GM21390 (cell line): Measurements from ENCODE around the gene EXO5.
"Not testable (repeated sequence)": the region's sequence is repeated elsewhere in the genome, so short reads cannot be mapped to it uniquely, and the experiment has no call there.

Experiments used
- ATAC-seq: cut with Tn5 transposase; IDR thresholded peaks from one replicate; pipeline ENCODE4 v1.9.1; 2021; ENCODE audit not compliant: unreplicated experiment

EXO5 gene

GRCh38 chr1:40546957-40547356, 38.4 kb downstream of the EXO5 start:
- no peak for ATAC-seq

GRCh38 chr1:40553017-40553416, 44.5 kb downstream of the EXO5 start:
- no peak for ATAC-seq

- ATAC-seq: not testable (repeated sequence)
These were observed 46.2 kb downstream of the EXO5 start for GRCh38 chr1:40554807-40555206.

- no peak for ATAC-seq
These were observed 47.6 kb downstream of the EXO5 start for GRCh38 chr1:40556121-40556520.

GRCh38 chr1:40558241-40558640, 49.7 kb downstream of the EXO5 start:
- ATAC-seq: not testable (repeated sequence)

- ATAC-seq: no peak
These were observed 53.6 kb downstream of the EXO5 start for GRCh38 chr1:40562185-40562584.

- ATAC-seq: no peak
These were observed 54.7 kb downstream of the EXO5 start for GRCh38 chr1:40563266-40563665.

GRCh38 chr1:40564506-40564905, 55.9 kb downstream of the EXO5 start:
- no peak for ATAC-seq

GRCh38 chr1:40564913-40565312, 56.3 kb downstream of the EXO5 start:
- ATAC-seq: no peak
